HG02943 (cell line): ENCODE results near the gene PPM1E.

Experiments
- ATAC-seq: cut with Tn5 transposase; IDR thresholded peaks from one replicate; pipeline ENCODE4 v1.9.1; 2021; ENCODE audit warnings: mild to moderate bottlenecking, low read depth, moderate library complexity; ENCODE audit not compliant: unreplicated experiment

PPM1E gene

GRCh38 chr17:58991718-58992331 is 236.2 kb downstream of the PPM1E start:
- no peak for ATAC-seq

- ATAC-seq, result no peak
Observed at GRCh38 chr17:58993311-58993710, 237.7 kb downstream of the PPM1E start.

GRCh38 chr17:58995247-58995940 is 239.7 kb downstream of the PPM1E start:
- ATAC-seq, result no peak

DNA sequence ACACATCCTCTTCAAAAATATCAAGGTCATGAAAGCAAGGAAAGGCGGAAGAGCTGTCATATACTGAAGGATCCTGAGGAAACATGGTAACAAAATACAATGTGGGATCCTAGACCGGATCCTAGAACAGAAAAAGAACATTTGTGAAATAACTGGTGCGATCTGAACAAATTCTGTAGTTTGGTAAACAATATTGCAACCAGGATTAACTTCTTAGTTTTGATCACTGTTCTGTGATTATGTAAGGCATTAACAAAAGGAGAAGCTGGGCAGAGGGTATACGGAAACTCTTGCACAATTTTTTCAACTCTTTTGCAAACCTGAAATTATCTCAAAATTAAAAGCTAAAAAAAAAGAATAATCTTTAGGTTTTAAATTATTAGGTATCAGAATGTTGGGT is 241.3 kb downstream of the PPM1E start:
- ATAC-seq, result no peak

- no peak for ATAC-seq
Observed at GRCh38 chr17:58997756-58998553, 242.3 kb downstream of the PPM1E start.

GRCh38 chr17:58998871-58999270 is 243.2 kb downstream of the PPM1E start:
- ATAC-seq, result no peak

- no peak for ATAC-seq
Observed at GRCh38 chr17:58999500-58999899, 243.8 kb downstream of the PPM1E start.

DNA sequence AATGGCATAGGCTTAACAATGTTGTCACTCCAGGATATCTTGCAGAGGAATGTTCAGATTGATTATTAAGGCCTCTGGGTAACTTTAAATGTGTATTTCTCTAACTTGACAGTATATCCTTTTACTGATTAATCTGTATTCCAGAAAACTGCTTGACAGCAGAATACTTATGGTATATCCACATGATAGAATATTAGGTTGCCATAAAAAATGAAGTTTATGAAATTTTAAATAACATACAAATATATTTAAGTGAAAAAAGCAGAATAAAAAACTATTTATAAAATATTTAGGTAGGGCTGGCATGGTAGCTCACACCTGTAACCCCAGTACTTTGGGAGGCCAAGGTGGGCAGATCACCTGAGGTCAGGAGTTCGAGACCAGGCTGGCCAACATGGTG is 244.4 kb downstream of the PPM1E start:
- no peak for ATAC-seq

DNA sequence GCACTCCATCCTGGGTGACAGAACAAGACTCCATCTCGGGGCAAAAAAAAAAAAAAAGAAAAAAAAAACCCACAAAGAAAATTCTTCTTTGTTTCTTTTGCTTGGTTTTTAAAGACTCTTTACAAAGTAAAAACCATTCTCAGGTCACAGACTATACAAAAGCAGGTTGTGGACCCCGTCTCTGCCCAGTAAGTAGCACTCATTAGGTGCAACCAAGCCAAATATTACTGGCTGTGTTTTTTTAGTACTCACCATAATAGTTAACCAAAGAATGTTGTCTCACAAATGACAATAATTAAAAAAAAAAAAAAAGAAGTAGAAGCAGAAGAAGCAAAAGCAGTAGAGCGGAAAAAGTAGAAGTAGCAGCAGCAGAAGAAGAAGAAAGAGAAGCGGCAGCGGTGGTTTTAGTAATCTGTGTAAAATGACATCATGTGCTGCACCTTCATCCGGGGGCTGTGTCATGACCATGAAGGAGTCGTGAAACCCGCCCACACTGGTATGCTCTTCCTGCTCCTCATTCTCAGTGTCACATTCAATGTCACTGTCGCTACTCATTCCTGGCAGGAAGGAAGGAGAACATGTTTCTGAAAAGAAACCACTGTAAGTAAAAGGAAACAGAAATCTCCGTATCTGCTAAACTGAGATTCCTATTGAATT is 245.6 kb downstream of the PPM1E start:
- peak; percentile 86 for ATAC-seq

DNA sequence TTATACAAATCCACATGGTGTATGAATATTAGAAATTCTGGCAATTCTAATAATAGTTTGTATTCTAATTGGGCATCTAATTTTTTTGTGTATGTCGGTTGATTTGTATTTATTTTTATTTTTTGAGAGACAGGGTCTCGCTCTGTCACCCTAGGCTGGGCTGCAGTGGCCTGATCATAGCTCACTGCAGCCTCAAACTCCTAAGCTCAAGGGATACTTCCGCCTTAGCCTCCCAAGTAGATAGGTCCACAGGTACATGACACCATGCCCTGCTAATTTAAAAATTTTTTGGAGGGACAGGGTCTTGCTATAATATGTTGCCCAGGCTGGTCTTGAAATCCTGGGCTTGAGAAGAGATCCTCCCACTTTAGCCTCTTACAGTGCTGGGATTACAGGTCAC is 246.5 kb downstream of the PPM1E start:
- ATAC-seq, result no peak

DNA sequence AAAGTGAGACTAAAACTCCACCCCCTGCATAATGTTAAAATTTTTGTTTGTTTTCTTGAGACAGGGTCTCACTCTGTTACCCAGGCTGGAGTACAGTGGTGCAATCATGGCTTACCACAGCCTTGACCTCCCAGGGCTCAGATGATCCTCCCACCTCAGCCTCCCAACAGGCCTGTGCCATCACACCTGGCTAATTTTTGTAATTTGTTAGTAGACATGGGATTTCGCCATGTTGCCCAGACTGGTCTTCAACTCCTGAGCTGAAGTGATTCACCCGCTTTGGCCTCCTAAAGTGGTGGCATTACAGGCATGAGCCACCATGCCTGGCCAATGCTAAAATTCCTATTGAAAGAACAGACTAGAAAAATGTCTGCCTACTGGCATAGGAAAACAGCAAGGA is 247.2 kb downstream of the PPM1E start:
- ATAC-seq, result no peak

DNA sequence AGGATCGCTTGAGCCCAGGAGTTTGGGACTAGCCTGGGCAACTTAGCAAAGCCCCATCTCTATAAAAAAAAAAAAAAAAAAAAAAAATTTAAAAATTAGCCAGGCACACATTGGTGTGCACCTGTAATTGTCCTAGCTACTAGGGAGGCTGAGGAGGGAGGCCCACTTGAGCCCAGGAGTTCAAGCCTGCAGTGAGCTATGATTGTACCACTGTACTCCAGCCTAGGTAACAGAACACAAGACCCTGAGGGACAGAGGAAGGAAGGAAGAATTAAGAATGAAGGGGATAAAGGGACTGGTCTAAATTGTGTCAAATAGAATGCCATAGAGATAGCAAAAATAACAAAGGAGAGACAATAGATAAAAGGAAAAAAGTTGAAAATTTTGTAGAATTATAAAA is 248.2 kb downstream of the PPM1E start:
- no peak for ATAC-seq

DNA sequence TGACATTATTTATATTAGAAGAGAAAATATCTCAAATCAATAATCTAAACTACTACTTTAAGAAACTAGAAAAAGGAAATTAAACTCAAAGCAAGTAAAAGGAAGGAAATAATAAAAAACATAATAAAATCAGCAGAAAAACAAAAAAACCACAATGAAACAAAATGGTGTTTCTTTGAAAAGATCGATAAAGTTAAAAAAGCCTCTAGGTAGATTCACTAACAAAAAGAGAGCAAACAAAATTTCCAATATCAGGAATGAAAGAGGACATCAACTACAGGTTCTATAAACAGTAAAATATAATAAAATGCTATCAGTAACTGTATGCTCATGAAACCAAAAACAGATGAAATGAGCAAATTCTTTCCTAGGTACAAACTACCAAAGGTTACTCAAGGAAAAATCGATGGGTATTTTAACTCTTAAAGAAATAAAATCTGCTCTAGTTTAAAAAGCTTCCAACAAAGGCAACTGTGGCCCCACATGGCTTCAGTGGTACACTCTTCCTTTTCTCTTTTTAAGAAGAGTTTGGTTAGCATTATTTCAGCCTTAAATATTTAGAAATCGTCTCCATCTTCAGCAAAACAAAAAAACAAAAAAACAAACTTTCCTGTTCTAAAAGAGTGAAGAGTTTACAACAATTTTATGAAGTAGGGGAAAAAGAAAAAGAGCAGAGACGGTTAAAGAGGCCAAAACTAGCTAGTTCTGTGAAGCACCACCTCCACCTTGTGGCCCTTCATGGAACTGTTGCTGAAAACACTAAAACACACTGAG is 248.9 kb downstream of the PPM1E start:
- no peak for ATAC-seq

DNA sequence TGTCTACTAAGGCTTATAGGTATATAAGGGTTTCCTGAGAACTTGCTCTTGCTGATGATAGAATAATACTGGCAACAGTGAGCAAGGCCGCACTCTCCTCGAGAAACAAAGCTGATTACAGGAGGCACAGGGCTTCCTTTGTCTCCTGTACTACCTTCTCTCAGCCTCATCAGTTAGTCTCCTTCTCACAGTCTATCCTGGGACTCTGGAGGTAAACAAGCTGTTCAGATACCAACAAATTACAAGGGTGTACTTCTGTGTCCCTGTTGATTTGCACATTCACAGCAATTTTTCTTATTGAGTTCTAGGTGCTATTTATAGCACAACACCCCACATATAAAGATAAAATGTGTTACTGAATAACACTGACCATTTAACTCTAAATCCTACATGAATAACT is 252.3 kb downstream of the PPM1E start:
- no peak for ATAC-seq

DNA sequence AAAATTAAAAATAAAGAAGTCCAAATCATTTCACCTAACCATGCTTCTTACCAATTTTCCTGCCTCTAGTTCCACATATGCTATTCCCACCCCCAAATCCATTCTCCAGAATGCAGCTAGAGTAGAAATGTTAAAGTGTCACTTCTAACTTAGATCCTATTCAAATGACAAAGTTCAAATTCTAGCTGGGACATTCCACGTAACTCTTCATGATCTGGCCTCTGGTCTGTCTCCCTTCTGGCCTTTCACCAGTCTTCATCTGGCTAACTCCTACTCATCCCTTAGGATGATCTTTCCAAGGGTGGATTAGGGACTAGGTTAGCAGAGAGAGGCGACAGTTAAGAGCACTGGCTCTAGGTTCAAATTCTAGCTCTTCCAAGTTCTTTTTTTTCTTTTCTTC is 253.1 kb downstream of the PPM1E start:
- no peak for ATAC-seq

DNA sequence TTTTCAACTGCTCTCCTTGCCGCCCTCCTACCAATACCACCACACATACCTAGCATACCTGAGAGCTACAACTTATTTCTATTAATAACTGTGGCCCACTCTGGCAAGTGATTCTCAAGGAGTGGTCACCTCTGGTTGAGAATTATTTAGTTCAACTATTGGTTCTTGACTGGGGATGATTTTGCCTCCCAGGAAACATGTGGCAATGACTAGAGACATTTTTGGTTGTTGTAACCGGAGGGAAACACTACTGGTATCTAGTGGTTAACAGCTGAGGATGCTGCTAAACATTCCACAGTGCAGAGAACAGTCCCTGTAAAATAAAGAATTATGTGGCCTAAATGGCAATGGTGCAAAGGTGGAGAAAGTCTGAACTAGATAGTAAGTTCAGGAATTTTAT is 254.4 kb downstream of the PPM1E start:
- no peak for ATAC-seq

DNA sequence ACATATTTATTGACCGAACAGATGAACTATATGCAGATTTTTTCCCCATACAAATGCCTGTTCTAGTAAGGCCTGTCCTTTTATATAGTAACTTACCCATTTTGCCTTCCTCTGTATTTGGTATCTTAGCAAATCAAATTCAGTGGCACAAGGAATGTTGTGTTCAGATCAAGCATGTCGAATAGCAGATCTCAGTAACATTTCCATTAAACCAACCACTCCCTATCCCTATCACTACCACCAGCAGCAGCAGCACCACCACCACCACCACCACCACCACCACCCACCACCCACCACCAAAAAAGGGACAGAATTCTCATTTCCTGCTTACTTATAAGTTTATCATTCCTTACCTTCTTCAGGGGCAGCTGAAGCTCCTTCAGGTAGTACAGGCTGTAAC is 256.3 kb downstream of the PPM1E start:
- no peak for ATAC-seq

GRCh38 chr17:59018019-59018418 is 262.4 kb downstream of the PPM1E start:
- no peak for ATAC-seq

GRCh38 chr17:59024916-59025315 is 269.3 kb downstream of the PPM1E start:
- no peak for ATAC-seq

- no peak for ATAC-seq
Observed at GRCh38 chr17:59026176-59026939, 270.7 kb downstream of the PPM1E start.
